Stomach (tissue), 9 donors: ENCODE measurements around the gene ETF1. TPM values are rescaled to one million over a fixed set of nuclear protein-coding genes. Genes with fewer than 3 reads are reported as not detected.

Source experiments
- DNase-seq, 2 donors: peaks; one replicate each; pipeline versions ENCODE4 v3.0.0 to v3.0.0-alpha.2; 2013 to 2019
- H3K27ac ChIP-seq, 5 donors: fragments of 200-600 bp in 4 of 5; sonication (generic) in 4 of 5; one replicate each; pipeline ENCODE4 v1.5.1; 2013 to 2019; ENCODE audit warnings: mild to moderate bottlenecking in 1 of 5, moderate library complexity in 1 of 5
- H3K27me3 ChIP-seq, 3 donors: fragments of 200-600 bp; sonication (generic); one replicate each; pipeline ENCODE4 v1.5.1; 2017 to 2019; ENCODE audit warnings: mixed run types in 1 of 3
- H3K36me3 ChIP-seq, 4 donors: fragments of 200-600 bp; sonication (generic); 1 replicate in 3 of 4; 2 replicates in 1 of 4; pipeline ENCODE4 v1.5.1; 2016 to 2019
- H3K4me1 ChIP-seq, 4 donors: fragments of 200-600 bp; sonication (generic); one replicate each; pipeline ENCODE4 v1.5.1; 2016 to 2019
- H3K4me3 ChIP-seq, 4 donors: fragments of 200-600 bp; sonication (generic) in 3 of 4; one replicate each; pipeline ENCODE4 v1.5.1; 2016 to 2019; ENCODE audit warnings: mild to moderate bottlenecking in 1 of 4
- H3K9me3 ChIP-seq, 4 donors: fragments of 200-600 bp; sonication (generic); one replicate each; pipeline ENCODE4 v1.5.1; 2016 to 2019
- CTCF ChIP-seq, 7 experiments: fragments of 450-650 bp in 4 of 7; fragments of 200-600 bp in 3 of 7; sonication (generic) in 3 of 7; IDR thresholded peaks; one replicate each; pipeline ENCODE4 v1.5.1; 2016 to 2019; ENCODE audit warnings: antibody characterized with exemption in 7 of 7, control low read depth in 2 of 7, mild to moderate bottlenecking in 1 of 7
- EP300 ChIP-seq: sonication (generic); formaldehyde crosslinking; IDR thresholded peaks from one replicate; pipeline ENCODE4 v1.6.1; 2017; ENCODE audit warnings: antibody characterized with exemption
- POLR2A ChIP-seq, 4 donors: fragments of 450-650 bp; IDR thresholded peaks; one replicate each; pipeline ENCODE4 v1.6.1; 2016; ENCODE audit warnings: antibody characterized with exemption in 4 of 4, control low read depth in 2 of 4, mild to moderate bottlenecking in 1 of 4, moderate library complexity in 1 of 4
- POLR2AphosphoS5 ChIP-seq, 3 donors: sonication (generic); formaldehyde crosslinking; IDR thresholded peaks; one replicate each; pipeline ENCODE4 v1.6.1; 2016; ENCODE audit warnings: antibody characterized with exemption in 3 of 3
- WGBS, 5 donors: extraction: QIAGEN DNeasy Blood & Tissue Kit in 3 of 5; methylation state at CpG; one replicate each; pipeline versions ENCODE4 v1.1.5 to v1.1.7; 2013 to 2018; 5-methylcytosine and 5-hydroxymethylcytosine counted together
- intact Hi-C: fragments of 100-400 bp; cut with DNase I; formaldehyde crosslinking; loops from one replicate; pipeline ENCODE4 v1.15.1; 2023; ENCODE audit warnings: low total_unique reads
- polyA plus RNA-seq, 3 donors: library from polyadenylated mRNA; stranded (reverse); fragments of 200-250 nt; gene quantifications; one replicate each; pipeline ENCODE4 v1.2.3, GENCODE V29; 2013
- total RNA-seq, 5 donors: library from RNA; depleted of rRNA; stranded (reverse); fragments of >200 nt; gene quantifications; one replicate each; pipeline versions ENCODE4 v1.1.0 to v1.2.3, GENCODE V29; 2014 to 2016
- donor health status: healthy with polysubstance abuse.
- donor health status: Bipolar disorder and iron deficiency.
- donor health status: healthy.

ETF1 gene
- total and polyA plus RNA-seq, 8 donors: 9.0 to 119 (median 51.0) TPM

DNA sequence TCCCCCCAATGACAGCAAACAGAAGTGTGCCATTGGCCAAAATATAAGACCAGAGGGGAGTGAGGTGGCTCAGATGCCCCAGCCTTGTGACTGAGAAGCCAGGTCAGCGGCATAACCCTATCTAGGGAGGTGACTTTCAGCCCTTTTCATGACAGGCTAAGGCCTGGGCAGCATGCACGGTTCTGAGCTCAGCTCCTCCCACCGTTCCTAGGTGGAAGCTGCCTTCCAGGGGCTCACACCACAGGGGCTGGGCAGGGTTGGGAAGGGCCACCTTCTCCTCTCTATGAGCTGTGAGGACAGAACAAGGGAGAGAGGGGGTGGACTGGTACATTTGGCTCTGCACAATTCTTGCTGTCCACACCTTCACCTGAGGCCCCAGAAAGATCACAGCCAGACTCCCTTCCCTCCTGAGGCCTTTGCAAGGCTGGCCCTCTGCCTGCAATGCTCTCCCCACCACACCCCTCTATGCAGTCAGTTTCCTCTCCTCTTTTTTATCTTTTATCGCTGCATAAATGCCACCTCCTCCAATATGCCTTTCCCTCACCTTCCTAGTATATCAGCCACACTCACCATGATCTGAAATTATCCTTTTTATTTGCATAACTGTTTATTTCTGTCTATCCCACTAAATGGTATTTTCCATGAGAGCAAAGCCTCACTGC is 82.9 kb downstream of the ETF1 start:
- WGBS, 5 donors: 59 to 68% (median 66%) methylated on average over 4 of the region's 4 CpGs
- H3K9me3 ChIP-seq: no peaks in the 10 kb centered on the region
- no peak for DNase-seq
- peaks cover 15 to 28% (median 25%) of the 10 kb centered on the region in 4 donors for H3K4me1 ChIP-seq
- intact Hi-C loops: no loop called here
- peak overlapping the region in 1 of 5 donors; percentile 21 for H3K27ac ChIP-seq
- TF ChIP-seq POLR2A (IDR thresholded peaks at IDR 0.05): no peak
- H3K4me3 ChIP-seq: no peak overlapping the region
- no peaks in the 10 kb centered on the region for H3K36me3 ChIP-seq
- H3K27me3 ChIP-seq: no peaks in the 10 kb centered on the region

GRCh38 chr5:138459311-138459933 is 83.6 kb downstream of the ETF1 start:
- no peaks in the 10 kb centered on the region for H3K36me3 ChIP-seq
- no peaks in the 10 kb centered on the region for H3K9me3 ChIP-seq
- DNase-seq: peak; percentile 43 to 76
- intact Hi-C loops: no loop called here
- no peak overlapping the region for H3K4me3 ChIP-seq
- no peak for TF ChIP-seq POLR2A (IDR thresholded peaks at IDR 0.05)
- TF ChIP-seq EP300: no peak
- no peak for TF ChIP-seq CTCF (IDR thresholded peaks at IDR 0.05)
- no peak for TF ChIP-seq POLR2AphosphoS5 (IDR thresholded peaks at IDR 0.05)
- no peaks in the 10 kb centered on the region for H3K27me3 ChIP-seq
- 68 to 92% (median 85%) methylated on average over 9 to 11 of the region's 11 CpGs for WGBS, 5 donors
- peak overlapping the region in 1 of 5 donors; percentile 21 for H3K27ac ChIP-seq
- peaks cover 15 to 28% (median 25%) of the 10 kb centered on the region in 4 donors for H3K4me1 ChIP-seq

DNA sequence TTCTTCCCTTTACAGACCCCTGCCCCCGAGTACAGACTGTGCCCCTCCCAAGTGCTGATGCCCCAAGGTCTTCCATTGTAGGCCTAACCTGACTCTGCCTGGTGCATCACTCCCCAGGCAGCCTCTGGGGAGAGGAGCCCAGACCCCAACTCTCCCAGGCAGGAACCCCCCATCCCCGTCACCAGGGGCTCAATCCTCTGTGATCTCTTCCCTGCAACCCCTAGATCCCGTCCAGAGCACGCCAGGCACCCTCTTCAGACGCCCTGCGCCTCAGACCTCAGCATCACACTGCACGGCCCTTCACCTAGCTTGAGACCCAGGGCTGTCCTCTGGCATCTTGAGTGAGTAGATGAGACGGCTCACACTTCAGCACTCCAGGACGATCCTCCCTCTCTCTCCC is 84.2 kb downstream of the ETF1 start:
- no peaks in the 10 kb centered on the region for H3K9me3 ChIP-seq
- H3K4me1 ChIP-seq: peaks cover 15 to 28% (median 25%) of the 10 kb centered on the region in 4 donors
- intact Hi-C loops: no loop called here
- no peaks in the 10 kb centered on the region for H3K36me3 ChIP-seq
- no peaks in the 10 kb centered on the region for H3K27me3 ChIP-seq
- H3K4me3 ChIP-seq: no peak overlapping the region
- DNase-seq: no peak
- TF ChIP-seq POLR2A (IDR thresholded peaks at IDR 0.05) (no peak), POLR2AphosphoS5 (IDR thresholded peaks at IDR 0.05) (no peak), EP300 (no peak), CTCF (IDR thresholded peaks at IDR 0.05) (no peak)
- 83 to 90% (median 88%) methylated on average over 9 of the region's 9 CpGs for WGBS, 5 donors
- H3K27ac ChIP-seq: peak overlapping the region in 1 of 5 donors; percentile 21

DNA sequence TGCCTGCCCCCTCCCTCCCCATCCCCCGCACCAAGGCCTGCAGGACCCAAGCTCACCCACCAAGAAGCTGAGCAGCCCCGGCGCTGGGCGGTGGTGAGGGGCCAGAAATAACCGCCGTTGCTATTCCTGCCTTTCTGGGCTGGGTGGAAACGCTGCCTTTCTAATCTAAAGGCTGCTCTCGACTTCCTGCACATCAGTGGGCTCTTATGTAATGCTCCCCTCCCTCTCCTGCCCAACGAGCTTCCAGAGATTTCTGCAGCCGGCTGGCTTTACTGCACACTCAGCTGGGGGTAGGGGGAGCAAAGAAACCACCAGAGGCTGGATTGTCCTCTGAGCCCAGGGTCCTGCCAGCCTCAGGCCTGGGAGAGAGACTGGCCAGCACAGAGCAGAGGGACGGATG is 84.7 kb downstream of the ETF1 start:
- no peak overlapping the region for H3K27ac ChIP-seq
- intact Hi-C loops: no loop called here
- H3K4me1 ChIP-seq: peaks cover 13 to 24% (median 21%) of the 10 kb centered on the region in 4 donors
- H3K9me3 ChIP-seq: no peaks in the 10 kb centered on the region
- TF ChIP-seq EP300: no peak
- TF ChIP-seq POLR2AphosphoS5 (IDR thresholded peaks at IDR 0.05): no peak
- no peak for TF ChIP-seq POLR2A (IDR thresholded peaks at IDR 0.05)
- no peak for TF ChIP-seq CTCF (IDR thresholded peaks at IDR 0.05)
- peak in 1 of 2 donors; percentile 54 for DNase-seq
- H3K27me3 ChIP-seq: no peaks in the 10 kb centered on the region
- WGBS, 5 donors: 32 to 49% (median 48%) methylated on average over 10 to 11 of the region's 11 CpGs
- no peak overlapping the region for H3K4me3 ChIP-seq
- no peaks in the 10 kb centered on the region for H3K36me3 ChIP-seq
